Measurements from ENCODE around the gene SYNDIG1L.
"Not testable (repeated sequence)": the region's sequence is repeated elsewhere in the genome, so short reads cannot be mapped to it uniquely, and the experiment has no call there.

SYNDIG1L gene

GRCh38 chr14:74459976-74460375 is 34.0 kb upstream of the SYNDIG1L start:
- no peaks in the 10 kb centered on the region for H4K20me1 ChIP-seq
- H3K27ac ChIP-seq: no peak overlapping the region
- H3K4me1 ChIP-seq: peaks cover 57% of the 10 kb centered on the region
- no peak overlapping the region for H3K4me3 ChIP-seq
- no peak overlapping the region for H3K9ac ChIP-seq
- no peak for TF ChIP-seq Cebpa-rat (IDR thresholded peaks at IDR 0.05)
- H3K36me3 ChIP-seq: no peaks in the 10 kb centered on the region
- no peaks in the 10 kb centered on the region for H3K9me3 ChIP-seq
- H3K27me3 ChIP-seq: no peaks in the 10 kb centered on the region
- H3K4me2 ChIP-seq: peak overlapping the region; percentile 12; the same call in 1 of the 2 replicates

GRCh38 chr14:74459289-74459946 is 33.4 kb upstream of the SYNDIG1L start:
- H3K9ac ChIP-seq: no peak overlapping the region
- H3K4me3 ChIP-seq: no peak overlapping the region
- H3K4me2 ChIP-seq: peak overlapping the region; percentile 12; the same call in 1 of the 2 replicates
- H3K27ac ChIP-seq: no peak overlapping the region
- no peaks in the 10 kb centered on the region for H4K20me1 ChIP-seq
- no peaks in the 10 kb centered on the region for H3K9me3 ChIP-seq
- H3K36me3 ChIP-seq: no peaks in the 10 kb centered on the region
- peaks cover 62% of the 10 kb centered on the region for H3K4me1 ChIP-seq
- no peaks in the 10 kb centered on the region for H3K27me3 ChIP-seq
- TF ChIP-seq Cebpa-rat (IDR thresholded peaks at IDR 0.05): no peak

- Histone ChIP-seq H3K27ac (peak overlapping the region; percentile 18; the same call in 1 of the 2 replicates), H4K20me1 (no peaks in the 10 kb centered on the region), H3K9me3 (no peaks in the 10 kb centered on the region), H3K27me3 (no peaks in the 10 kb centered on the region), H3K9ac (no peak overlapping the region), H3K4me2 (peak overlapping the region; percentile 75), H3K36me3 (no peaks in the 10 kb centered on the region), H3K4me3 (no peak overlapping the region), H3K4me1 (peaks cover 66% of the 10 kb centered on the region)
- TF ChIP-seq Cebpa-rat (IDR thresholded peaks at IDR 0.05): no peak
These were observed 31.5 kb upstream of the SYNDIG1L start for GRCh38 chr14:74457565-74457895.

- Histone ChIP-seq H3K4me3 (0 out of 2 replicates have a peak overlapping the region, but pooled peaks have one; percentile 9), H3K27me3 (no peaks in the 10 kb centered on the region), H3K27ac (peak overlapping the region; percentile 18; the same call in 1 of the 2 replicates), H4K20me1 (no peaks in the 10 kb centered on the region), H3K4me1 (peaks cover 66% of the 10 kb centered on the region), H3K4me2 (peak overlapping the region; percentile 75), H3K9ac (no peak overlapping the region), H3K9me3 (no peaks in the 10 kb centered on the region), H3K36me3 (no peaks in the 10 kb centered on the region)
- no peak for TF ChIP-seq Cebpa-rat (IDR thresholded peaks at IDR 0.05)
These were observed 30.9 kb upstream of the SYNDIG1L start for GRCh38 chr14:74456684-74457564.

- not testable (repeated sequence) for H3K36me3 ChIP-seq, H3K4me3 ChIP-seq, H4K20me1 ChIP-seq, H3K9ac ChIP-seq, H3K27ac ChIP-seq, H3K9me3 ChIP-seq, H3K27me3 ChIP-seq
- Histone ChIP-seq H3K4me2 (peak overlapping the region; percentile 14; the same call in 1 of the 2 replicates), H3K4me1 (peaks cover 50% of the 10 kb centered on the region)
These were observed 28.4 kb upstream of the SYNDIG1L start for GRCh38 chr14:74454397-74454796.

GRCh38 chr14:74444866-74445265 is 18.9 kb upstream of the SYNDIG1L start:
- no peaks in the 10 kb centered on the region for H3K36me3 ChIP-seq
- H3K27ac ChIP-seq: no peak overlapping the region
- no peak for TF ChIP-seq Cebpa-rat (IDR thresholded peaks at IDR 0.05)
- H3K27me3 ChIP-seq: no peaks in the 10 kb centered on the region
- H4K20me1 ChIP-seq: no peaks in the 10 kb centered on the region
- H3K9ac ChIP-seq: no peak overlapping the region
- no peaks in the 10 kb centered on the region for H3K4me1 ChIP-seq
- H3K4me3 ChIP-seq: no peak overlapping the region
- no peak overlapping the region for H3K4me2 ChIP-seq
- H3K9me3 ChIP-seq: no peaks in the 10 kb centered on the region

- no peak overlapping the region for H3K4me3 ChIP-seq
- H3K27me3 ChIP-seq: no peaks in the 10 kb centered on the region
- H4K20me1 ChIP-seq: no peaks in the 10 kb centered on the region
- no peaks in the 10 kb centered on the region for H3K9me3 ChIP-seq
- H3K4me1 ChIP-seq: no peaks in the 10 kb centered on the region
- no peak overlapping the region for H3K9ac ChIP-seq
- H3K27ac ChIP-seq: no peak overlapping the region
- H3K4me2 ChIP-seq: no peak overlapping the region
- H3K36me3 ChIP-seq: no peaks in the 10 kb centered on the region
- no peak for TF ChIP-seq Cebpa-rat (IDR thresholded peaks at IDR 0.05)
These were observed 16.7 kb upstream of the SYNDIG1L start for GRCh38 chr14:74442757-74443156.

GRCh38 chr14:74441113-74441512 is 15.1 kb upstream of the SYNDIG1L start:
- H4K20me1 ChIP-seq: no peaks in the 10 kb centered on the region
- no peak overlapping the region for H3K4me3 ChIP-seq
- H3K4me2 ChIP-seq: no peak overlapping the region
- H3K9ac ChIP-seq: no peak overlapping the region
- H3K27ac ChIP-seq: no peak overlapping the region
- H3K27me3 ChIP-seq: no peaks in the 10 kb centered on the region
- H3K36me3 ChIP-seq: no peaks in the 10 kb centered on the region
- no peaks in the 10 kb centered on the region for H3K9me3 ChIP-seq
- H3K4me1 ChIP-seq: no peaks in the 10 kb centered on the region
- TF ChIP-seq Cebpa-rat (IDR thresholded peaks at IDR 0.05): no peak

- H4K20me1 ChIP-seq: no peaks in the 10 kb centered on the region
- no peaks in the 10 kb centered on the region for H3K36me3 ChIP-seq
- H3K4me2 ChIP-seq: no peak overlapping the region
- no peaks in the 10 kb centered on the region for H3K4me1 ChIP-seq
- H3K9me3 ChIP-seq: no peaks in the 10 kb centered on the region
- H3K9ac ChIP-seq: no peak overlapping the region
- H3K27ac ChIP-seq: no peak overlapping the region
- H3K4me3 ChIP-seq: no peak overlapping the region
- no peaks in the 10 kb centered on the region for H3K27me3 ChIP-seq
- no peak for TF ChIP-seq Cebpa-rat (IDR thresholded peaks at IDR 0.05)
These were observed 12.4 kb upstream of the SYNDIG1L start for GRCh38 chr14:74438351-74438915.

GRCh38 chr14:74437496-74438053 is 11.6 kb upstream of the SYNDIG1L start:
- Histone ChIP-seq H3K9ac (no peak overlapping the region), H3K27me3 (no peaks in the 10 kb centered on the region), H3K36me3 (no peaks in the 10 kb centered on the region), H3K4me2 (no peak overlapping the region), H4K20me1 (no peaks in the 10 kb centered on the region), H3K27ac (no peak overlapping the region), H3K4me1 (no peaks in the 10 kb centered on the region), H3K9me3 (no peaks in the 10 kb centered on the region), H3K4me3 (no peak overlapping the region)
- no peak for TF ChIP-seq Cebpa-rat (IDR thresholded peaks at IDR 0.05)

All from BLaER1 (cell line).